ENCODE measurements around the gene SLC39A13. TPM values are rescaled to one million over a fixed set of nuclear protein-coding genes. Genes with fewer than 3 reads are reported as not detected.

The SLC39A13 gene
- total and polyA plus RNA-seq, 2 of the 13 experiments (the other 11 are each of a cell fraction or from before 2014, with no cell fraction given), result 15.3 to 30.5 TPM

DNA sequence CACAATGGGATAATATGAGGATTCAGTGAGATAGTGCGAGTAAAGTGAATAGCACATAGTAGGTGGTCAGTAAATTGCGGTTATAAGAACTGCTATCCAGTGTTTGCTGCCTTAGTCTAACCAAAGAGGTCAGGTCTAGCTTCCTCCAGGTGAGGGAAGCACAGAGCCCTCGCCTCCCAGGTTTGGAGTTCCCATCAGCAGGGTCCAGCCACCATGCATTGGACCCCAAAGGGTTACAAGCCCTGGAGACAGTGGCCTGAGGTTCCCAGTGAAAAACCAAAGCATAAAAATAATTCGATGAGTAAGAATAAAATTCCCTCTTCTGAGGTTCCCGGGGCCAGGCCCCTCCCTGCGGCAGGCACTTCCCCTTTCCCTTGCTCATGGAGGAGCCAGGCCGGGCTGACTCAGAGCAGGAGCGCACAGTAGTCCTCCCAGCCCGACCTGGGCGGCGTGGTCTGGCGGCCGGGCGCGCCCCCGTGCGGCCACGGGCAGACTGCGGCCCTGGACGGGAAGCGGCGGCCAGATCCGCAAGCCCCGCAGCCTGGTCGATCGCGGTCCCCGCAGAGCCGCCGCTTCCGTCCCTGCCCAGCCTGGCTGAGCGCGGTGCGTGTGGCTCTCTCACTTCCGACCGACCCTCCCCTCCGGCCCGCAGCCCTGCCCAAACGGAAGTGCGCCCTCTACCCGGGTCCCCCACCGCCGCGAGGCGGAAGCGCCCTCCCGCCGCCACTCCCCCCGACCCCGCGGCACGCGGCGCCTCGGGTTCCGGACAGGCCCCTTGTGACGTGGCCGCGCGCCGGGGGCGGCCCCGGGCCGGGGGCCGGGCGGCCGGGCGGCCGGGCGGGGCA, at the start of gene SLC39A13 (continued):
- TF ChIP-seq, protein P1, sequence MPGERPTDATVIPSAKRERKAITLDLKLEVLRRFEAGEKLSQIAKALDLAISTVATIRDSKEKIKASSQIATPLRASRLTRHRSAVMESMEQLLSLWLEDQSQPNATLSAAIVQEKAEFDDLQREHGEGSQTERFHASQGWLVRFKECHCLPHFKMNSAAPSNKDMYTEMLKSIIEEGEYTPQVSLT (CRISPR knock-in tag; IDR thresholded peaks at IDR 0.05; ENCODE audit: borderline replicate concordance, low read depth), result 0 out of 2 replicates have a peak, but pooled peaks have one; percentile 15
- TF ChIP-seq ZNF670 (CRISPR knock-in tag; IDR thresholded peaks at IDR 0.05; ENCODE audit: borderline replicate concordance) (peak; percentile 95), ZC3H13 (CRISPR knock-in tag; IDR thresholded peaks at IDR 0.05) (no peak; the same call in 1 of the 2 replicates), NR2C2 (CRISPR knock-in tag; IDR thresholded peaks at IDR 0.05; ENCODE audit: borderline replicate concordance) (peak; percentile 67), ZNF598 (CRISPR knock-in tag; IDR thresholded peaks at IDR 0.05; ENCODE audit: borderline replicate concordance) (peak; percentile 56; the same call in 1 of the 2 replicates), HNF4A (CRISPR knock-in tag; IDR thresholded peaks at IDR 0.05) (no peak), ZNF546 (CRISPR knock-in tag; conservative IDR thresholded peaks at IDR 0.05) (no peak), CBX5 (CRISPR knock-in tag; IDR thresholded peaks at IDR 0.05; ENCODE audit: borderline replicate concordance) (peak; percentile 83), SCMH1 (CRISPR knock-in tag; IDR thresholded peaks at IDR 0.05; ENCODE audit: borderline replicate concordance) (no peak), TGIF2 (CRISPR knock-in tag; IDR thresholded peaks at IDR 0.05) (no peak), KLF15 (CRISPR knock-in tag; IDR thresholded peaks at IDR 0.05; ENCODE audit: borderline replicate concordance) (no peak), ZNF563 (CRISPR knock-in tag; IDR thresholded peaks at IDR 0.05) (peak; percentile 76), PTBP1 (IDR thresholded peaks at IDR 0.05; ENCODE audit: low read depth, low read length, poor library complexity, severe bottlenecking) (no peak), ZNF530 (CRISPR knock-in tag; IDR thresholded peaks at IDR 0.05; ENCODE audit: low read depth) (no peak), SRF (IDR thresholded peaks at IDR 0.05; ENCODE audit: low read depth, low read length) (peak; percentile 78), IRF2 (CRISPR knock-in tag; IDR thresholded peaks at IDR 0.05) (peak; percentile 62; the same call in 1 of the 2 replicates), ZNF564 (CRISPR knock-in tag; IDR thresholded peaks at IDR 0.05) (no peak), ZNF878 (CRISPR knock-in tag; IDR thresholded peaks at IDR 0.05) (no peak; the same call in 1 of the 2 replicates)
- TF ChIP-seq, protein P2, sequence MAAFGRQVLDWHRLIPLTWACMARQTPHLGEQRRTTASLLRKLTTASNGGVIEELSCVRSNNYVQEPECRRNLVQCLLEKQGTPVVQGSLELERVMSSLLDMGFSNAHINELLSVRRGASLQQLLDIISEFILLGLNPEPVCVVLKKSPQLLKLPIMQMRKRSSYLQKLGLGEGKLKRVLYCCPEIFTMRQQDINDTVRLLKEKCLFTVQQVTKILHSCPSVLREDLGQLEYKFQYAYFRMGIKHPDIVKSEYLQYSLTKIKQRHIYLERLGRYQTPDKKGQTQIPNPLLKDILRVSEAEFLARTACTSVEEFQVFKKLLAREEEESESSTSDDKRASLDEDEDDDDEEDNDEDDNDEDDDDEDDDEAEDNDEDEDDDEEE (CRISPR knock-in tag; IDR thresholded peaks at IDR 0.05), result peak; percentile 87
- TF ChIP-seq, protein P3, sequence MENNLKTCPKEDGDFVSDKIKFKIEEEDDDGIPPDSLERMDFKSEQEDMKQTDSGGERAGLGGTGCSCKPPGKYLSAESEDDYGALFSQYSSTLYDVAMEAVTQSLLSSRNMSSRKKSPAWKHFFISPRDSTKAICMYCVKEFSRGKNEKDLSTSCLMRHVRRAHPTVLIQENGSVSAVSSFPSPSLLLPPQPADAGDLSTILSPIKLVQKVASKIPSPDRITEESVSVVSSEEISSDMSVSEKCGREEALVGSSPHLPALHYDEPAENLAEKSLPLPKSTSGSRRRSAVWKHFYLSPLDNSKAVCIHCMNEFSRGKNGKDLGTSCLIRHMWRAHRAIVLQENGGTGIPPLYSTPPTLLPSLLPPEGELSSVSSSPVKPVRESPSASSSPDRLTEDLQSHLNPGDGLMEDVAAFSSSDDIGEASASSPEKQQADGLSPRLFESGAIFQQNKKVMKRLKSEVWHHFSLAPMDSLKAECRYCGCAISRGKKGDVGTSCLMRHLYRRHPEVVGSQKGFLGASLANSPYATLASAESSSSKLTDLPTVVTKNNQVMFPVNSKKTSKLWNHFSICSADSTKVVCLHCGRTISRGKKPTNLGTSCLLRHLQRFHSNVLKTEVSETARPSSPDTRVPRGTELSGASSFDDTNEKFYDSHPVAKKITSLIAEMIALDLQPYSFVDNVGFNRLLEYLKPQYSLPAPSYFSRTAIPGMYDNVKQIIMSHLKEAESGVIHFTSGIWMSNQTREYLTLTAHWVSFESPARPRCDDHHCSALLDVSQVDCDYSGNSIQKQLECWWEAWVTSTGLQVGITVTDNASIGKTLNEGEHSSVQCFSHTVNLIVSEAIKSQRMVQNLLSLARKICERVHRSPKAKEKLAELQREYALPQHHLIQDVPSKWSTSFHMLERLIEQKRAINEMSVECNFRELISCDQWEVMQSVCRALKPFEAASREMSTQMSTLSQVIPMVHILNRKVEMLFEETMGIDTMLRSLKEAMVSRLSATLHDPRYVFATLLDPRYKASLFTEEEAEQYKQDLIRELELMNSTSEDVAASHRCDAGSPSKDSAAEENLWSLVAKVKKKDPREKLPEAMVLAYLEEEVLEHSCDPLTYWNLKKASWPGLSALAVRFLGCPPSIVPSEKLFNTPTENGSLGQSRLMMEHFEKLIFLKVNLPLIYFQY (CRISPR knock-in tag; IDR thresholded peaks at IDR 0.05; ENCODE audit: borderline replicate concordance), result peak; percentile 73; the same call in 1 of the 2 replicates
- TF ChIP-seq, protein P4, sequence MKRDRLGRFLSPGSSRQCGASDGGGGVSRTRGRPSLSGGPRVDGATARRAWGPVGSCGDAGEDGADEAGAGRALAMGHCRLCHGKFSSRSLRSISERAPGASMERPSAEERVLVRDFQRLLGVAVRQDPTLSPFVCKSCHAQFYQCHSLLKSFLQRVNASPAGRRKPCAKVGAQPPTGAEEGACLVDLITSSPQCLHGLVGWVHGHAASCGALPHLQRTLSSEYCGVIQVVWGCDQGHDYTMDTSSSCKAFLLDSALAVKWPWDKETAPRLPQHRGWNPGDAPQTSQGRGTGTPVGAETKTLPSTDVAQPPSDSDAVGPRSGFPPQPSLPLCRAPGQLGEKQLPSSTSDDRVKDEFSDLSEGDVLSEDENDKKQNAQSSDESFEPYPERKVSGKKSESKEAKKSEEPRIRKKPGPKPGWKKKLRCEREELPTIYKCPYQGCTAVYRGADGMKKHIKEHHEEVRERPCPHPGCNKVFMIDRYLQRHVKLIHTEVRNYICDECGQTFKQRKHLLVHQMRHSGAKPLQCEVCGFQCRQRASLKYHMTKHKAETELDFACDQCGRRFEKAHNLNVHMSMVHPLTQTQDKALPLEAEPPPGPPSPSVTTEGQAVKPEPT (CRISPR knock-in tag; IDR thresholded peaks at IDR 0.05; ENCODE audit: low read depth), result no peak; the same call in 1 of the 2 replicates
